NOMO-1 (cell line): ENCODE measurements around the gene PLA2G6.
"Not testable (repeated sequence)": the region's sequence is repeated elsewhere in the genome, so short reads cannot be mapped to it uniquely, and the experiment has no call there.

Experiments
- DNase-seq, 2 experiments: peaks; one replicate each; lab custom pipeline; 2025; ENCODE audit not compliant: unreplicated experiment in 2 of 2; lab: John Stamatoyannopoulos, UW

The PLA2G6 gene

DNA sequence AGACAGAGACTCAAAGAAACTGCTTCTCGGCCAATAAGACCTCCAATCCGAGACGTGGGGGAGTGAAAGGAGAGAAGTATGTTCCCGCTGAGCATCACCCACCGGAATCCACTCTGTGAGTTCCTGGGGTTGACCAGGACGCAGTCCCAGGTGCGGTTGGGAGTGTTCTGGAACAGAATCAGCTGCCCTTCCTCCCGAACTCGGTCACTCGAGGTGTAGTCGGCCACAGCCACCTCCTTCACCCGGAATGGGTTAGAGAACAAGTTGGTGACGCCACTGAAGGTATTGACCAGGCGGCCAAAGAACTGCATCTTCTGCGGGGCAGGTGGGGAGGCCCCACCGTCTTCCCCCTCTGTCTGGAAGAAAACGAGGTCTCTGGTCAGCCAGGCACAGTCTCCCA lies 12.5 kb downstream of the PLA2G6 start:
- DNase-seq = no peak

DNA sequence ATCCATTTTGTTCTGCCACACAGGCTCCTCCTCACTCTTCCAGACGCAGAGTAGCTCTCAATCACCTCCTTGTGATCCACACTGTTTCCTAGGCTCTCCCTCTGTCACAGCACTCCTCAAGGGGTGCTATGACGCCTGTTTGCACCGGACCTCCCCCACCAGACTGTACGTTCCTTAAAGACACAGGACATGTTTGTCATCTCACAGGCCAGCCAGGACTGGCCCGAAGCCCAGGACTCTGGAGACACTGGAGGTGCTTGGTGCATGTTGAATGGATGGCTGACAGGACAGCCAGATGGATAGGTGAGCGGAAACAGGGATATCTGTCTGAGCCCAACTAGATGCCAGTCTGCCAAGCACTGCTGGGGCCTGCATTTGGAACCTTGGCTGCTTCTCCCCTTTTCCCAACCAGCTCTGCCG lies 13.6 kb downstream of the PLA2G6 start:
- DNase-seq = no peak

DNA sequence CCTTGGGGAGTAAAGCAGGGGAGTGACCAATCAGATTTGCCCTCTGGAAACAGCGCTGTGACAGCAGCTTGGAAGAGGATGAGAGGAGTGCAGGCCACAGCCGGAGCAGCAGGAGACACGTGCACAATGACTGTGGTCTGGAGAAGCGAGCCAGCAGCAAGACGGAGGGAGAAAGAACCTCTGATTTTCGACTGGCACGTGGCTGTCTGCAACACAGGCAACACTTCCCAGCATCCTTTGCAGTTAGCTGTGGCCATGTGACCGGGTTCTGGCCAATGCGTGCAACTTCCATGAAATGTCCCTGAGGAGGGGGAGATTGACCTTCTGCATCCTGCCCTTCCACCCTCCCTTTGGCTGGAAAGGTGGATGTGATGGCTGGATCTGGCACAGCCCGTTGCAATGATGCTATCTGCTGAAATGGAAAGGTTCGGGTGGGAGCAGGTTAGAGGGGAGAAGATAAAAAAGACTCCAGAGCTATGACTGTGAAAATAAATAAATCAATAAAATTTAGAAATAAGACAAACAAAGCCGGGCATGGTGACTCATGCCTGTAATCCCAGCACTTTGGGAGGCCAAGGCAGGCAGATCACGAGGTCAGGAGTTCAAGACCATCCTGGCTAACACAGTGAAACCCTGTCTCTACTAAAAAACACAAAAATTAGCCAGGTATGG lies 15.6 kb downstream of the PLA2G6 start:
- DNase-seq = no peak

DNA sequence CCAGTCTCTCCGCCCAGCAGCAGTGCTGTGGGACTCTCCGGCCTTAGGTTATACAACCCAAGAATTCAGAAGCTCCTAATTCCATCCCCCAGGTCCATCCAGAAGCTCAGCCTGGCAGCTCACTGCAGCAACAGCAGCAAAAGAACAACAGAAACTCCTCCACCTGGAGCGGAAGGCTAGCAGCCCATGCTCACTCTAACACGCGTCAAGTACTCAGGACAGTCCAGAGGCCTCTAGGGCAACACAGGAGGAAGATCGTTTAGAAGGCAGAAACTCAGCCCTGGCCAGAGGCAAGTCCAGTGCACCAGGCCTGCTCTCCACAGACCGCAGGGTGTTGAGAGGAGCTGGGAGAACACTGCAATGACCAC lies 17.1 kb downstream of the PLA2G6 start:
- DNase-seq = no peak

DNA sequence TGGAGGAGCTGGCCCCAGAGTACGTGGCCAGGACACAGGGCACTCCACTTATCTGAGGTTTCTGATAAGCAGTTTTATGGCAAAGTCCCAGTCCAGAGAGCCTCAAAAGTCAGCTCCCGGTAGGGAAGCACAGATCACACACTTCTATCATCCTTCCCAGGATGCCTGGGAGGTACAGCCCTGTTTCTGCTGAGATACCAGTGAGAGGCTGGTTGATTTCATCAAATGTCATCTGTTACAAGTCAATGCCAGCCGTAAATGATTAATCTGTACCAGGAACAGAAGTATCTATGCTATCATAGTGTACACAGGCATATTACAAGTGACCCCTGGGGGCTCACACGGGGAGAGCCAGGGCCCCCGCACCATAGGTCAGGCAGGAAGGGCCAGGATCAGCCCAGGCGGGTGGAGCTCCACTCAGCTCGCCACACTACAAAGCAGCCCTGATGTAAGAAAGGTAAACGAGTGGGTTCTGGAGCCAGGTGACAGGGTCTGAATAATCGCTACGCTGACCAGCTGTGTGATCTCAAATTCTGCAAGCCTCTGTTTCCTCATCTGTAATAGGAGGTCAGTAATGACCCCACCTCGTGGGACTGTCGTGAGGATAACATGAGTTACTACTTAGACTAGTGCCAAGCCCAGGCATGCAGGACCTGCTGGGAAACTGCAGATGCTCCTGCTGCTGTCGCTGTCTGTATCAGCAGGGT lies 17.6 kb downstream of the PLA2G6 start:
- no peak for DNase-seq

DNA sequence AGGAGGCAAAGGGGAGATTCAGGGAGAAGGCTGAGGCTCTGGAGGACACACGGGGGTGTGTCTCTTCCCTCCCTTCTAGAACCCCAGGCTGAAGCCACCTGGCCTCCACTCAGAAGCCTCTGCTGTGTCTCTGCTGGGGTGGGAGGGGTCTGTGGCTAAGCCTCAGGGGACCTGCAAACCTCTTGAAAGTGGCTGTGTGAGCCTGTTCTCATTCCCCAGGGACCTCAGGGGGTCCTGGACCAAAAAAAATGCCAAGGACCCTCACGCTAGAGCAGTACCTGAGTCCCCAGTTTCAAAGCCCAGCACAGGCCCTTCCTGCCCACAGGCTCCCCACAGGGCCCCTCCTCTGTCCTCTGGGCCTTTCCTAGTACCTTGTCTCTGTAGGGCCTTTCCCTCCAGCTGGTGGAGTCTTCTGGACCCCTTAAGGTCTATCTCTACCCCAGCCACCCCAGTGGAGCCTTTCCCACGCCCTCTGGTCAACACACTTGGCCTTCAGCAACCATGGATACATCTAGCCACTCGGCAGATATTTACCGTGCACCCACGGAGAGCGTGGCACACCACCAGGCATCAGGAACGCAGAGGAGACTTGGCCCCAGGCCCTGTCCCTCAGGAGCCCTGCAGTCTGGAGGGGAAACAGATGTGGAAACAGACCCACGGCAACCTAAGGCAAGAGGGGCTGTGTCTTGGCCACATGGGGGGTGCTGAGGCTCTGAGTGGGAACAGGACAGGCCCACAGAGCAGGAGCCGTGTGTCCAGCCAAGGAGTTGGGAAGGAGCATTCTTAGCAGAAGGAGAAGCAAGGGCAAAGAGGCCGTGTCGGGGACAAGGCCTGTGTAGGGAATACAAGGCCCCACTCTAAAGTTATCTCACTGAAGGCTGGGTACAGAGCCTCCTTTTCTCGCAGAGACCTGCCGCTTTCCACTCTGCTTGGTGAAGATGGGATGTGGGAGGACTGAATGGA lies 18.5 kb downstream of the PLA2G6 start:
- DNase-seq = no peak

DNA sequence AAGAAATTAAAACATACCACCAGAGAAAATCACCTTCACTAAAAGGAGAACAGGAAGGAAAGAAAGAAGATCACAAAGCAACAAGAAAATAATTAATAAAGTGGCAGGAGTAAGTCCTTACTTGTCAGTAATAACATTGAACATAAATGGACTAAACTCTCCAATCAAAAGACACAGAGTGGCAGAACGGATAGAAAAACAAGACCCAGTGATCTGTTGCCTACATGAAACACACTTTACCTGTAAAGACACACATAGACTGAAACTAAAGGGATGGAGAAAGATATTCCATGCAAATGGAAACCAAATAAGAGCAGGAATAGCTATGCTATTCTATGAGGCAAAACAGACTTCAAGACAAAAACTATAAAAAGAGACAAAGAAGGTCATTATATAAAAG lies 25.9 kb downstream of the PLA2G6 start:
- DNase-seq = no peak

DNA sequence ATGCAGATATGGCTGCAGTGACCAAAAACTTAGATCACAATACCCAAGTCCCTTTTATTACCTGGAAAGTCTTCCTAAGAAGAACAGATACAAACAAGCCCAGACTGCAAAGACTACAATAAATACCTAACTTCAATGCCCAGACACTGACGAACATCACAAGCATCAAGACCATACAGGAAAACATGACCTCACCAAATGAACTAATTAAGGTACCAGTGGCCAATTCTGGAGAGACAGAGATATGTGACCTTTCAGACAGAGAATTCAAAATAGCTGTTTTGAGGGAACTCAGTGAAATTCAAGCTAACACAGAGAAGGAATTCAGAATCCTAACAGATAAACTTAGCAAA lies 27.1 kb downstream of the PLA2G6 start:
- DNase-seq = not testable (repeated sequence)

DNA sequence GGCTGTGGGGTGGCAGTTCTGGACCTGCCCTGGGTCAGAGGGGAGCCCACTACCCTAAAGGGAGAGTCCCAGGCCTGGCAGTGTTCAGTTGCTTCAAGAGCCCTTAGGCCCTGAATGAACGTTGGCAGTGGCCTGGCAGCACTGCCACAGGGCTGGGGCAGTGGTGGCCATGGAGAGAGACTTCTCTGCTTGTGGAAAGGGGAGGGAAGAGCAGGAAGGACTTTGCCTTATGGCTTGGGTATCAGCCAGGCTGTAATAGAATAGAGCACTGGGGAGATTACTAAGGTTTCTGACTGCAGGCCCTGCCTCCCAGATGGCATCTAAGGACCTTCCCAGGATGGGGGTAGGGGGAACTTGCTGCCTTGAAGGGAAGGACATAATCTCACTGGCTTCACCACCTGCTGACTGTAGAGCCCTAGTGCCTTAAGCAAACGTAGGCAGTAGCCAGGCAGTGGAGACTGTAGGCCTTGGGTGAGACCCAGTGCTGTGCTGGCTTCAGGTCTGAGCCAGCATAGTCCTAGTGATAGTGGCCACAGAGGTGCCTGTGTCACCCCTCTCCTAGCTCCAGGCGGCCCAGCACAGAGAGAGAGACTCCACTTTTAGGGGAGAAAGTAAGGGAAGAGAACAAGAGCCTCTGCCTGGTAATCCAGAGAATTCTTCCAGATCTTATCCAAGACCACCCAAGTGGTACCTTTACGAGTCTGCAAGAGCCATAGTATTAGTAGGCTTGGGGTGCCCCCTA lies 27.6 kb downstream of the PLA2G6 start:
- DNase-seq = no peak

DNA sequence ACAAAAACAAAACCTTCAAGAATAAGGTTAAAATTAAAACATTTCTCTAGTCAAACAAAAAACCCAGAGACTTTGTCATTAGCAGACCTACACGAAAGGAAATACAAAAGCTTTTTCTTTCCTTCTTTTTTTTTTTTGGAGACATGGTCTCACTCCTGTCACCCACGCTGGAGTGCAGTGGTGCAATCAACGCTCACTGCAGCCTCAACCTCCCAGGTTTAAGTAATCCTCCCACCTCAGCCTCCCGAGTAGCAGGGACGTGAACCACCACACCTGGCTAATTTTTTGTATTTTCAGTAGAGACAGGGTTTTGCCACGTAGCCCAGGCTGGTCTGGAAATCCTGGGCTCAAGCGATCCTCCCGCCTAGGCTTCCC lies 30.5 kb downstream of the PLA2G6 start:
- DNase-seq = no peak

DNA sequence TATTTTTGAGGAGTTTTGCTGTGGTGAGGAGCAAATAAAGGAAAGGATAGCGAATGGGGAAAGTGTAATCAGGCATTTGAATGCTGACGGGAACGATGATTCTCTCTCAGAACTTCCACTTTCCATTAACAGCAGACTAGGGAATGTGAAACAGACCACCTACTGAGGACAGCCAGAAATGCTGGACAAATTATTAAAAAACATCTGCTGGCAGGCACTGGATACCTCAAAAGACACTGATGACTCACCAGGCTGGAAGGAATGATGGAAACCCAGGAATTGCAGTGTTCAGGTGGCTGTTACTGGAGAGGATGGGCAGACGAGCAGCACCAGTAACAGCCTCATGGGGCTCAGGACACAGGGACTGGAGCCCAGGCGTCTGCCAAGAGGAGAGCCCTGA lies 33.4 kb downstream of the PLA2G6 start:
- DNase-seq = no peak

DNA sequence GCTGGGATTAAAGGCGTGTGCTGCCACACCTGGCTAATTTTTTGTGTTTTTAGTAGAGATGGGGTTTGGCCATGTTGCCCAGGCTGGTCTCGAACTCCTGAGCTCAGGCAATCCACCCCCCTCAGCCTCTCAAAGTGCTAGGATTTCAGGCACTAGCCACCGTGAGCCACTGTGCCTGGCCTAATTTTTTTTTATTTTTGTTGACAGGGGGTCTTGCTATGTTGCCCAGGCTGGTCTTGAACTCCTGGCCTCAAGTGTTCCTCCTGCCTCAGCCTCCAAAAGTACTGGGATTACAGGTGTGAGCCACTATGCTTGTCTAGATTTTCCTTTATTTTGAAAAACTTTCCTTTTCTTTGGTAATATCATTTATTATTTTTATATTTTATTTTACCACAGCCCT lies 35.5 kb downstream of the PLA2G6 start:
- DNase-seq = not testable (repeated sequence)

DNA sequence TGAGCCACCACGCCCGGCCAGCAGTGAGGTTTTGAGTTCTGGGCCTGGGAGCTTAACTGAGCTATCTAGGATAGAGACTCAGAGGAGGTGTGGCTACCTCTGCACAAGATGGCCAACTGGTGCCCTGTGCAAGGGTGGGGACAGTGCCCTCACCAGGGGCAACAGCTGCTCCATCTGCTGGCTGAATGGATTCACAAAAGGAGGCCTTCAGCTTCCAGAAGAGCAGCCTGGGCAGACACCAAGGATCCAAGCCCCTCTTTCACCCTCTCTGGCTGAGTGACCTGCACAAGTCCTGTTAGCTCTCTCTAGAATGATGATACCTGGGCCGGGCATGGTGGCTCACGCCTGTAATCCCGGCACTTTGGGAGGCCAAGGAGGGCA lies 37.6 kb downstream of the PLA2G6 start:
- no peak for DNase-seq

DNA sequence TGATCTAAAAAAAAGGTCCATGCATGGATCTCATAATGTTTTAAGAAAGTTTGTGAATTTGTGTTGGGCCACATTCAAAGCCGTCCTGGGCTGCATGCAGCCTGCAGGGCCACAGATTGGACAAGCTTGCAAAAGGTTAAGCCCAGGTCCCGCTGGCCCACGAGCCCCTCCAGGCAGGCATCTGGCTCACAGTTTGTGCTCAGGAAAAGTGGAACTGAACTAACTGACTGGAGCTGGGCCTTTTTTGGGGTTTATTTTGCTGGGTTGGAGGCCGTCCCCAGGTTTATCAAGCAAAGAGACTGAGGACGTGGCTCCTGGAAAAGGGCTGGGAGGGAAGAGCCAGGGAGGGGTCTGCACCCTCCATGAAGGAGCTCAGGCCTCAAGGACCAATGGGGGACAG lies 39.0 kb downstream of the PLA2G6 start:
- no peak for DNase-seq

DNA sequence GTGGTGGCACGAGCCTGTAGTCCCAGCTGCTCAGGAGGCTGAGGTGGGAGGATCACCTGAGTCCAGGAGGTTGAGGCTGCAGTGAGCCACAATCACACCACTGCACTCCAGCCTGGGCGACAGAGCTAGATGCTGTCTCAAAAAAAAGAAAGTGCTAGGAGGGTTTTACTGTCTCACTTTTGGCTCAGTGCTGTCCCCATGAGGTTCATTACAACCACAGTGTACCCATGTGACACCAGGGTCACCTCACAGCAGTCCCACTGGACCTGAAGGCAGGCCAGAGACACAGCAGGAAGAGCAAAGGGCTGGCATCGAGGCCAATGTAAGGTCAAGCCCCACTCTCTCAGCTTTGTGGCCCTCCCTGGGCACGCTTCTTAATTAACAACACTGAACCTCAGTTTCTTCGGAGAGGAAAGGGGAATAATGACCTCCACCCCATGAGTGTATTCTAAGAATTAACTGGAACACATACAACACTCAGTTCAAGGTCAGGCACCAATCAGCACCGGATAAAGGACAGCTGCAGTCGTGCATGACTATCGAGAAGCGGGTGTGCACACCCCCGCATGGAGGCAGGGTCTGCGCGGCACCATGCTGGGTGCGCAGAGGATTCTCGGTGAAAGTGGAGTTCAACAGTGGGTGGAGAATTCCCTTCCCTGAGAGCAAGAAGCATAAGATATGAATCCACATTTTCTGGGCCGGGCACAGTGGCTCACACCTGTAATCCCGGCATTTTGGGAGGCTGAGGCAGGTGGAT lies 40.2 kb downstream of the PLA2G6 start:
- DNase-seq = no peak

DNA sequence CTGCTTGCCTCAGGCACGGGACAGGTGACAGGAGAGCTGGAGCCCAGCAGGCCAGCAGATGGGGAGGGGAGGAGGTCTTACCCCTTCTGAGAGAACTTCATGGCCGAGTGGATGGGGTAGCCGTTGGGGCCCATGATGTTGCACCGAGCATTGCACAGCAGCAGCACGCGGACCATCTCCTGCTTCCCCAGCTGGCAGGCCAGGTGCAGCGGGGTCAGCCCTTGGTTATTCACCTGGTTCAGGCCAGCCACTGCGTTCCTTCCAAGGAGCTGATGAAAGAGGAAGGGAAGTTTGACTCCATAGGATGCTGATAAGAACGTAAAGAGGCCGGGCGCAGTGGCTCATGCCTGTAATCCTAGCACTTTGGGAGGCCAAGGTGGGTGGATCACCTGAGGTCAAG lies 41.7 kb downstream of the PLA2G6 start:
- no peak for DNase-seq

DNA sequence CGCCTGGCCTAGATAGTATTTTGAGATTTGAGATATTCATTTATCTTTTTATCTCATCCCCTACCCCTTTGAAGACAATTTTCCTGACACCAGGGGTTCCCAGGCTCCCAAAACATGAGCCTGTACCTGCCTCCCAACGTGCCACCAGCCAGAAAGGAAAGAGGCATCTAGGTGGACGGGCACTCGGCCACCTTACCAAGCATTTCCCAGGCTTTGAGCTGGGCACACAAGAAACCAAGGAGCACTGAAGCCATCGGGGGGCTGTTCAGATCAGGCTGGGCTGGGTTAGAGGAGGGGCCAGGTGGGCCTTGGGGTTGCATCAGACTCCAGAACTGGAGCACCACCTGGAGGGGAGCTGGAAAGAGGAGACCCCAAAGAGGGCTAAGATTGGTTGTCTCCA lies 42.7 kb downstream of the PLA2G6 start:
- no peak for DNase-seq

DNA sequence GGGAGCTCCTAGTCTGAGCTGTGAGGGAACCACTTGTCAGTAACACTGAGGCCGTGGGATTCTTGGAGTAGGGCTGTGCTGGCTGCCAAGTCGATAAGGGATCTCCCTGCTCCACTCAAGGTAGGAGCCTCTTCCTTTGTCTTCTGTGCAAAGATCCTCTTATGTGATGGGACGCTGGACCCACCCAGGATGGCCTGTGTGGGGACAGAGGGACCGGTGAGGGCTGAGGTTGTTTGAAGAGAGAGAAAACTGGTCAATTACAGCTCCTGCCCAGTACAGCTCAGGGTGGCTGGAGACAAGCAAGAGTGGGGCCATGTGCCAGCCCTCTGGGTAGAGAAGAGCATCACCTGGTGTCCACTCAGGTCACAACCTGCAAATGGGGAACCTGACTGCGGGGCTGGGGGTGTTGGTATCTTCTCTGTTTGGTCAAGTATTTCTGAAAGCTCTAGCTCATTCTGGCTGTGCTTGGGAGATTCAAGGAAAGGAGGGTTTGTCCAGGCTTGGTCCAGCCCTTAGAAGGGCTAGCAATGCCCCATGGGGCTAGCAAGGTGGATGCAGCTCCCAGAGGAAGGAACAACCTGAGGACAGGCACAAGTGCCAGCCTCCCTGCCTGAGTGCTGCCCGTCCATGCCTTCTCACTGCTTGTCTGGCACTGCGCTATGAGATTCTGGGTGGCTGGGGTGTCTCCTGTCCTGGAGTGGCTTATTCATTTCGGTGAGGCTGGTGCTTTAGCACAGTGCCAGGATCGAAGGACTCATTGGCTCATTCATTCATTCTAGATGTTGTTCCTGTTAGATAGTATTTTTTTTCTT lies 43.5 kb downstream of the PLA2G6 start:
- no peak for DNase-seq

DNA sequence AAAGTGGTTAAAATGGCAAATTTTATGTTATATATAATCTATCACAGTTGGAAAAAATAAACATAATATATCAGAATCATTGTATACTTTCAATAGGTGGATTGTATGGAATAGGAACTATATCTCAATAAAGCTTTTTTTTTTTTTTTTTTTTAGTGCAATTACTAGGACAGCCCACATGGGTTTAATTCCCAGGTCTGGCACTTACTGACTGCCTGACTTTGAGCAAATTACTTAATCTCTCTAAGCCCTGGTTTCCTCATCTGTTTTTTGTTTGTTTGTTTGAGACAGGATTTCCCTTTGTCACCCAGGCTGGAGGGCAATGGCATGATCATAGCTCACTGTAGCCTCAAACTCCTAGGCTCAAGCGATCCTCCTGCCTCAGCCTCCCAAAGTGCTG lies 45.0 kb downstream of the PLA2G6 start:
- DNase-seq = no peak
